WTC11 (cell line): ENCODE data around the gene AP5M1. TPM values are rescaled to one million over a fixed set of nuclear protein-coding genes. Genes with fewer than 3 reads are reported as not detected.

Experiments
- ATAC-seq: fragments of 200-7000 bp; cut with Tn5 transposase; 2 replicates; pipeline ENCODE4 v1.10.0; 2021; ENCODE audit warnings: mild to moderate bottlenecking, moderate library complexity
- CTCF ChIA-PET: fragments of 300-600 bp; sonication (Branson Sonifier 250); formaldehyde crosslinking; loops from one replicate; lab custom pipeline; 2021; ENCODE audit warnings: antibody characterized with exemption; lab: Charles Lee
- POLR2A ChIA-PET: fragments of 350-600 bp; sonication (Branson Sonifier 250); formaldehyde crosslinking; loops from one replicate; lab custom pipeline; 2021; ENCODE audit warnings: antibody characterized with exemption; lab: Charles Lee
- DNase-seq: peaks from one replicate; pipeline ENCODE4 v3.0.0; 2021; ENCODE audit warnings: low spot score
- H3K27ac Mint-ChIP-seq: 2 replicates; pipeline ENCODE4 v1.8.0; 2021; ENCODE audit warnings: mixed read lengths
- H3K27me3 Mint-ChIP-seq: 2 replicates; pipeline ENCODE4 v1.8.0; 2021; ENCODE audit warnings: low read depth, mild to moderate bottlenecking, moderate library complexity, mixed read lengths
- H3K36me3 Mint-ChIP-seq: 2 replicates; pipeline ENCODE4 v1.8.0; 2021; ENCODE audit warnings: mixed read lengths
- H3K4me1 Mint-ChIP-seq: 2 replicates; pipeline ENCODE4 v1.8.0; 2022; ENCODE audit warnings: mixed read lengths
- H3K4me3 Mint-ChIP-seq: 2 replicates; pipeline ENCODE4 v1.8.0; 2021; ENCODE audit warnings: mild to moderate bottlenecking, moderate library complexity, mixed read lengths
- H3K9me3 Mint-ChIP-seq: 2 replicates; pipeline ENCODE4 v1.8.0; 2021; ENCODE audit warnings: mixed read lengths
- ATF3 ChIP-seq: sonication (generic); formaldehyde crosslinking; conservative IDR thresholded peaks from 2 replicates; pipeline ENCODE4 v1.8.1; 2022; ENCODE audit warnings: mild to moderate bottlenecking, missing genetic modification reagents
- CREB1 ChIP-seq: sonication (generic); formaldehyde crosslinking; IDR thresholded peaks from 2 replicates; pipeline ENCODE4 v1.8.0; 2023; ENCODE audit warnings: mild to moderate bottlenecking, missing genetic modification reagents
- ERG ChIP-seq: fragments of 250-450 bp; sonication (Bioruptor Pico); IDR thresholded peaks from 2 replicates; pipeline ENCODE4 v1.8.0; 2021; ENCODE audit warnings: mild to moderate bottlenecking
- ETV6 ChIP-seq: sonication (generic); formaldehyde crosslinking; IDR thresholded peaks from 2 replicates; pipeline ENCODE4 v1.8.1; 2022; ENCODE audit warnings: mild to moderate bottlenecking, missing genetic modification reagents
- FOXJ3 ChIP-seq: sonication (generic); formaldehyde crosslinking; IDR thresholded peaks from 2 replicates; pipeline ENCODE4 v1.9.0; 2021; ENCODE audit warnings: missing genetic modification reagents, mild to moderate bottlenecking, borderline replicate concordance
- GTF2I ChIP-seq: fragments of 250-450 bp; sonication (Bioruptor Pico); conservative IDR thresholded peaks from 2 replicates; pipeline ENCODE4 v1.4.0; 2021; ENCODE audit warnings: mild to moderate bottlenecking
- HMGA2 ChIP-seq: fragments of 250-450 bp; sonication (Bioruptor Pico); IDR thresholded peaks from 2 replicates; pipeline ENCODE4 v1.4.0; 2021; ENCODE audit warnings: mild to moderate bottlenecking, moderate library complexity
- JAZF1 ChIP-seq: fragments of 250-450 bp; sonication (Bioruptor Pico); IDR thresholded peaks from 2 replicates; pipeline ENCODE4 v1.9.0; 2021; ENCODE audit warnings: moderate library complexity, mild to moderate bottlenecking, inconsistent platforms
- JUN ChIP-seq: sonication (generic); formaldehyde crosslinking; IDR thresholded peaks from 2 replicates; pipeline ENCODE4 v1.8.0; 2023; ENCODE audit warnings: mild to moderate bottlenecking, missing genetic modification reagents
- MAX ChIP-seq: sonication (generic); formaldehyde crosslinking; IDR thresholded peaks from 2 replicates; pipeline ENCODE4 v1.8.0; 2022; ENCODE audit warnings: mild to moderate bottlenecking, missing genetic modification reagents
- MLX ChIP-seq: sonication (generic); formaldehyde crosslinking; IDR thresholded peaks from 2 replicates; pipeline ENCODE4 v1.8.1; 2023; ENCODE audit warnings: mild to moderate bottlenecking, missing genetic modification reagents, moderate library complexity
- MXD4 ChIP-seq: fragments of 250-450 bp; sonication (Bioruptor Pico); IDR thresholded peaks from 2 replicates; pipeline ENCODE4 v1.8.0; 2021; ENCODE audit warnings: mild to moderate bottlenecking, moderate library complexity, borderline replicate concordance
- PREB ChIP-seq: sonication (generic); formaldehyde crosslinking; IDR thresholded peaks from 2 replicates; pipeline ENCODE4 v1.8.1; 2022; ENCODE audit warnings: mild to moderate bottlenecking, missing genetic modification reagents, moderate library complexity, borderline replicate concordance
- PRRX2 ChIP-seq: fragments of 250-450 bp; sonication (Bioruptor Pico); IDR thresholded peaks from 2 replicates; pipeline ENCODE4 v1.8.0; 2021; ENCODE audit warnings: mild to moderate bottlenecking
- RELA ChIP-seq: sonication (generic); formaldehyde crosslinking; IDR thresholded peaks from 2 replicates; pipeline ENCODE4 v1.8.1; 2022; ENCODE audit warnings: missing genetic modification reagents, mild to moderate bottlenecking, borderline replicate concordance
- SOX15 ChIP-seq: fragments of 250-450 bp; sonication (Bioruptor Pico); IDR thresholded peaks from 2 replicates; pipeline ENCODE4 v1.9.0; 2021; ENCODE audit warnings: mild to moderate bottlenecking
- TEAD1 ChIP-seq: sonication (generic); formaldehyde crosslinking; IDR thresholded peaks from 2 replicates; pipeline ENCODE4 v1.8.0; 2022; ENCODE audit warnings: mild to moderate bottlenecking, missing genetic modification reagents
- USF1 ChIP-seq: sonication (generic); formaldehyde crosslinking; IDR thresholded peaks from 2 replicates; pipeline ENCODE4 v1.8.0; 2022; ENCODE audit warnings: mild to moderate bottlenecking, missing genetic modification reagents
- USF2 ChIP-seq: sonication (generic); formaldehyde crosslinking; IDR thresholded peaks from 2 replicates; pipeline ENCODE4 v1.8.1; 2023; ENCODE audit warnings: mild to moderate bottlenecking, missing genetic modification reagents, moderate library complexity
- ZMAT4 ChIP-seq: fragments of 250-450 bp; sonication (Bioruptor Pico); IDR thresholded peaks from 2 replicates; pipeline ENCODE4 v1.9.0; 2021; ENCODE audit warnings: mild to moderate bottlenecking
- ZNF219 ChIP-seq: sonication (generic); formaldehyde crosslinking; IDR thresholded peaks from 2 replicates; pipeline ENCODE4 v1.8.0; 2023; ENCODE audit warnings: missing genetic modification reagents, mild to moderate bottlenecking, borderline replicate concordance
- ZNF416 ChIP-seq: fragments of 250-450 bp; sonication (Bioruptor Pico); IDR thresholded peaks from 2 replicates; pipeline ENCODE4 v1.9.0; 2021; ENCODE audit warnings: mild to moderate bottlenecking, inconsistent platforms
- ZNF425 ChIP-seq: fragments of 250-450 bp; sonication (Bioruptor Pico); conservative IDR thresholded peaks from 2 replicates; pipeline ENCODE4 v1.9.0; 2021; ENCODE audit warnings: mild to moderate bottlenecking
- ZNF512 ChIP-seq: sonication (generic); formaldehyde crosslinking; IDR thresholded peaks from 2 replicates; pipeline ENCODE4 v1.8.1; 2022; ENCODE audit warnings: missing genetic modification reagents, borderline replicate concordance
- total RNA-seq: library from RNA; stranded (reverse); gene quantifications from 3 replicates; pipeline ENCODE4 v1.2.3, GENCODE V29; 2021

Gene AP5M1
- total RNA-seq, 1 experiment from 2014 or later: 48.5 TPM

- TF ChIP-seq JUN (CRISPR knock-in tag) (no peak), JAZF1 (CRISPR knock-in tag) (no peak), FOXJ3 (no peak), RELA (CRISPR knock-in tag) (no peak), ZNF425 (CRISPR knock-in tag) (no peak), MXD4 (CRISPR knock-in tag) (no peak)
These were observed 6.4 kb downstream of the AP5M1 start (continued) for GRCh38 chr14:57275023-57275664.

GRCh38 chr14:57277062-57277461, 8.3 kb downstream of the AP5M1 start:
- CTCF ChIA-PET: no interaction called here

GRCh38 chr14:57287745-57288144, 19.0 kb downstream of the AP5M1 start:
- no peak overlapping the region for H3K27ac Mint-ChIP-seq
- ChIA-PET POLR2A (no interaction called here), CTCF (no interaction called here)
- no peaks in the 10 kb centered on the region for H3K27me3 Mint-ChIP-seq
- no peaks in the 10 kb centered on the region for H3K9me3 Mint-ChIP-seq
- peaks cover 22% of the 10 kb centered on the region for H3K36me3 Mint-ChIP-seq
- peaks cover 6% of the 10 kb centered on the region; the same call in 1 of the 2 replicates for H3K4me1 Mint-ChIP-seq
- no peak overlapping the region for H3K4me3 Mint-ChIP-seq
- DNase-seq (no peak), ATAC-seq (no peak)
- TF ChIP-seq PRRX2 (CRISPR knock-in tag) (no peak), ZNF512 (CRISPR knock-in tag) (no peak), FOXJ3 (no peak), ATF3 (no peak), TEAD1 (CRISPR knock-in tag) (no peak), ERG (CRISPR knock-in tag) (no peak), GTF2I (CRISPR knock-in tag) (no peak), ZNF416 (CRISPR knock-in tag) (no peak), PREB (CRISPR knock-in tag) (no peak), CREB1 (CRISPR knock-in tag) (no peak), MAX (CRISPR knock-in tag) (no peak), MLX (CRISPR knock-in tag) (no peak), ZMAT4 (CRISPR knock-in tag) (no peak), HMGA2 (CRISPR knock-in tag) (no peak)

More at GRCh38 chr14:57277062-57277461, 8.3 kb downstream of the AP5M1 start:
- Mint-ChIP-seq H3K27me3 (no peaks in the 10 kb centered on the region), H3K9me3 (no peaks in the 10 kb centered on the region), H3K4me1 (no peaks in the 10 kb centered on the region), H3K36me3 (peaks cover 24% of the 10 kb centered on the region), H3K4me3 (no peak overlapping the region), H3K27ac (no peak overlapping the region)
- TF ChIP-seq USF1 (no peak), FOXJ3 (no peak), SOX15 (no peak), ZNF219 (CRISPR knock-in tag) (no peak), ETV6 (CRISPR knock-in tag) (no peak), USF2 (CRISPR knock-in tag) (no peak)
- ATAC-seq (no peak), DNase-seq (no peak)
- POLR2A ChIA-PET: no interaction called here
